Stimulated activated naive CD4-positive, alpha-beta T cell (primary cell): ENCODE results near the gene NUDCD3.
A peak's percentile ranks its signal among the peaks of the same experiment; 100 is the strongest.
"Not testable (repeated sequence)": the region's sequence is repeated elsewhere in the genome, so short reads cannot be mapped to it uniquely, and the experiment has no call there.

Source experiments
- DNase-seq, 6 experiments: peaks; one replicate each; lab custom pipeline; 2025; lab: John Stamatoyannopoulos, UW

The NUDCD3 gene

GRCh38 chr7:44517175-44517574, 26.7 kb upstream of the NUDCD3 start:
- no peak for DNase-seq

- no peak for DNase-seq
These were observed 25.3 kb upstream of the NUDCD3 start for GRCh38 chr7:44515590-44516268.

GRCh38 chr7:44512736-44513135, 22.3 kb upstream of the NUDCD3 start:
- DNase-seq: no peak

GRCh38 chr7:44511863-44512468, 21.5 kb upstream of the NUDCD3 start:
- DNase-seq: no peak

GRCh38 chr7:44511236-44511635, 20.8 kb upstream of the NUDCD3 start:
- DNase-seq: no peak

GRCh38 chr7:44508328-44509030, 18.0 kb upstream of the NUDCD3 start:
- DNase-seq: no peak

- DNase-seq: not testable (repeated sequence)
These were observed 16.3 kb upstream of the NUDCD3 start for GRCh38 chr7:44506592-44507288.

- no peak for DNase-seq
These were observed 15.1 kb upstream of the NUDCD3 start for GRCh38 chr7:44505595-44505994.

- no peak for DNase-seq
These were observed 7.9 kb upstream of the NUDCD3 start for GRCh38 chr7:44498230-44498954.

GRCh38 chr7:44497155-44498027, 6.9 kb upstream of the NUDCD3 start:
- DNase-seq: no peak

- no peak for DNase-seq
These were observed 5.9 kb upstream of the NUDCD3 start for GRCh38 chr7:44496385-44496784.

- no peak for DNase-seq
These were observed 4.5 kb upstream of the NUDCD3 start for GRCh38 chr7:44494960-44495359.

GRCh38 chr7:44491229-44491628, 771 bp upstream of the NUDCD3 start:
- DNase-seq: no peak

- DNase-seq: peak; percentile 28 to 90 (median 69)
These were observed 505 bp downstream of the NUDCD3 start for GRCh38 chr7:44489955-44490350.

GRCh38 chr7:44488955-44489354, 1.5 kb downstream of the NUDCD3 start:
- DNase-seq: no peak

GRCh38 chr7:44486693-44487092, 3.8 kb downstream of the NUDCD3 start:
- no peak for DNase-seq

GRCh38 chr7:44486001-44486400, 4.5 kb downstream of the NUDCD3 start:
- no peak for DNase-seq

GRCh38 chr7:44484482-44485313, 5.8 kb downstream of the NUDCD3 start:
- DNase-seq: no peak

GRCh38 chr7:44482502-44483485, 7.7 kb downstream of the NUDCD3 start:
- DNase-seq: no peak
